Measurements from ENCODE around the gene GLTP.

DNA sequence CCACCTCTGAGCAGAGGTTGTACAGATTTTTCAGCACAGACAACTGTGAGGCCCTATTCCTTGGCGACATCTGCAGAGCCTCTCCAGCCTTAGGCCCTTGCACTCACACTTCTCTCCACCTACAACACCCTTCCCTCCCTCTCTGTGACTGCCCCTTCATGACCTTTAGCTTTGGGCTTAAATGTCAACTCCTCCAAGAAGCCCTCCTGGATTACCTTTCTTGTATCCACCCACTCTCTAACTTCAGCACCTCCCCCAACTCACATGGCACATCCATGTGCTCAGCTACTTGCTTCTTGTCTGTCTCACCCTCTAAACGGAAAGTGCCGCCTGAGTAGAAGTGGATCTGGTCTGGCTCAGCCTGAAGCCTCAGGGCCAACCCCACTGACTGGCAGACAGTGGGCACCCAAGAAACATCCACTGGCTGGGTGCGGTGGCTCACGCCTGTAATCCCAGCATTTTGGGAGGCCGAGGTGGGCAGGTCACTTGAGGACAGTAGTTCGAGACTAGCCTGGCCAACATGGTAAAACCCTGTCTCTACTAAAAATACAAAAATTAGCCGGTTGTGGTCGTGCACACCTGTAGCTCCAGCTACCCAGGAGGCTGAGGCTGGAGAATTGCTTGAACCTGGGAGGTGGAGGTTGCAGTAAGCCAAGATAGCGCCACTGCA is 69.3 kb downstream of the GLTP start:
- TF ChIP-seq CTCF (IDR thresholded peaks at IDR 0.05) (no peak), POLR2A (IDR thresholded peaks at IDR 0.05) (no peak), POLR2AphosphoS5 (IDR thresholded peaks at IDR 0.05; ENCODE audit: insufficient read depth in 1 of 2, low read depth in 1 of 2) (no peak)
